Posterior cingulate gyrus (tissue), 11 donors: ENCODE results near the gene VAT1L.

Source experiments
- DNase-seq, 10 donors: peaks; one replicate each; pipeline versions ENCODE4 v3.0.0 to v3.0.0-alpha.2; 2020 to 2021; ENCODE audit warnings: mixed read lengths in 3 of 10
- intact Hi-C: fragments of 100-400 bp; cut with DNase I; formaldehyde crosslinking; loops from one replicate; pipeline ENCODE4 v1.15.1; 2023

The VAT1L gene

DNA sequence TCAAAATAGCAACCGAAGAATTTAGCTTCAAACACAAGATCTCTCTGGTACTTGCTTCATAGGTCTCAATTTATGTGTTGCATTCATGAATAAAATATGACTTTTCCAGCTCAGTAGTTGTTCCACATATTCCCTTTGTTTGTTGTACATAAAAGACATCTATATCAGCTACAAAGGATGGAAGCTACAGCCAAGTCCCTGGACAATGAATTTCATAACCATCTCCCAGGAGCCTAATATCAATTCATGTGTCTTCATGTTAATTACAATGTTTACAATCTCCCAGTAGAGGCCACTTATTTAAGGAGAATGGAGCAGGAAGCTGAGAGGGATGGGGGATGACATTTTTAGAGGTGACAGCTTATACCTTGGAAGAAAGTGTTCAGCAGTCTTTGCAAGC is 237.3 kb downstream of the VAT1L start:
- DNase-seq = no peak
- intact Hi-C loops = no loop called here

DNA sequence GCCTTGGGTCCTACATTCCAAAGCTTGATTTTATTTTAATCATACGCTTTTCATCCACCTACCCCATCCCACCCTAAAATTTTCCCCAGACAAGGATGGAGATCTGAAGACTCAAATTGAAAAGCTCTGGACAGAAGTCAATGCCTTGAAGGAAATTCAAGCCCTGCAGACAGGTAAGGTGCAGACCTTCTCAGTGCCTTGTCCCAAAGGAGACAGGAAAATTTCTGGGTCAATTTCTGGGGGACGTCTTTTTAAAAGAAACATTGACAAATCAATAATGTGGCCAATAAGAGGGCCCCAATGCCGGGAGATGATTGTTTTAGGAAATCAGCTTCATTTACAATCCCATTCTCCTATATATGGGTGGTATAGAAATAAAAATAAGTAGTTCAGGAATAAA is 239.7 kb downstream of the VAT1L start:
- intact Hi-C loops = no loop called here
- no peak for DNase-seq
